Activated CD4-positive, alpha-beta T cell treated with anti-CD3 and anti-CD28 coated beads for 48 hours (primary cell): Measurements from ENCODE around the gene HSBP1.

Source experiments
- DNase-seq: peaks from one replicate; pipeline ENCODE4 v3.0.0-alpha.2; 2020

The HSBP1 gene

GRCh38 chr16:83804366-83804765, 3.4 kb upstream of the HSBP1 start:
- no peak for DNase-seq

- DNase-seq: no peak
These were observed 1.7 kb upstream of the HSBP1 start for GRCh38 chr16:83806036-83806435.

- DNase-seq: no peak
These were observed 1.0 kb upstream of the HSBP1 start for GRCh38 chr16:83806731-83807130.

- DNase-seq: no peak
These were observed 460 bp upstream of the HSBP1 start for GRCh38 chr16:83807327-83807709.

GRCh38 chr16:83808573-83809014, 816 bp downstream of the HSBP1 start:
- no peak for DNase-seq

- DNase-seq: no peak
These were observed 1.3 kb downstream of the HSBP1 start for GRCh38 chr16:83809092-83809491.

GRCh38 chr16:83810901-83811300, 3.1 kb downstream of the HSBP1 start:
- no peak for DNase-seq

- no peak for DNase-seq
These were observed 6.3 kb downstream of the HSBP1 start for GRCh38 chr16:83813823-83814658.

- no peak for DNase-seq
These were observed 6.8 kb downstream of the HSBP1 start for GRCh38 chr16:83814659-83814985.

GRCh38 chr16:83817022-83817421, 9.2 kb downstream of the HSBP1 start:
- no peak for DNase-seq

GRCh38 chr16:83818276-83818675, 10.5 kb downstream of the HSBP1 start:
- no peak for DNase-seq

- no peak for DNase-seq
These were observed 11.6 kb downstream of the HSBP1 start for GRCh38 chr16:83819361-83819760.

GRCh38 chr16:83826146-83826913, 18.6 kb downstream of the HSBP1 start:
- DNase-seq: peak; percentile 87

- DNase-seq: no peak
These were observed 22.5 kb downstream of the HSBP1 start for GRCh38 chr16:83830091-83830768.

GRCh38 chr16:83830769-83831455, 23.1 kb downstream of the HSBP1 start:
- no peak for DNase-seq

GRCh38 chr16:83831456-83831987, 23.7 kb downstream of the HSBP1 start:
- no peak for DNase-seq

GRCh38 chr16:83833921-83834320, 26.1 kb downstream of the HSBP1 start:
- DNase-seq: no peak

GRCh38 chr16:83835586-83836566, 28.1 kb downstream of the HSBP1 start:
- no peak for DNase-seq

GRCh38 chr16:83837566-83837965, 29.8 kb downstream of the HSBP1 start:
- no peak for DNase-seq

- no peak for DNase-seq
These were observed 30.4 kb downstream of the HSBP1 start for GRCh38 chr16:83838151-83838550.

- DNase-seq: no peak
These were observed 31.8 kb downstream of the HSBP1 start for GRCh38 chr16:83839561-83839960.
